GM21723 (cell line): ENCODE data around the gene PLAC1.

ENCODE experiments used
- ATAC-seq: cut with Tn5 transposase; IDR thresholded peaks from one replicate; pipeline ENCODE4 v1.9.1; 2021; ENCODE audit warnings: mild to moderate bottlenecking, moderate library complexity; ENCODE audit not compliant: unreplicated experiment

The PLAC1 gene

GRCh38 chrX:134544513-134545151 is 113.6 kb downstream of the PLAC1 start:
- ATAC-seq = no peak

GRCh38 chrX:134544135-134544512 is 114.1 kb downstream of the PLAC1 start:
- ATAC-seq = no peak

GRCh38 chrX:134543288-134543687 is 115.0 kb downstream of the PLAC1 start:
- ATAC-seq = no peak

DNA sequence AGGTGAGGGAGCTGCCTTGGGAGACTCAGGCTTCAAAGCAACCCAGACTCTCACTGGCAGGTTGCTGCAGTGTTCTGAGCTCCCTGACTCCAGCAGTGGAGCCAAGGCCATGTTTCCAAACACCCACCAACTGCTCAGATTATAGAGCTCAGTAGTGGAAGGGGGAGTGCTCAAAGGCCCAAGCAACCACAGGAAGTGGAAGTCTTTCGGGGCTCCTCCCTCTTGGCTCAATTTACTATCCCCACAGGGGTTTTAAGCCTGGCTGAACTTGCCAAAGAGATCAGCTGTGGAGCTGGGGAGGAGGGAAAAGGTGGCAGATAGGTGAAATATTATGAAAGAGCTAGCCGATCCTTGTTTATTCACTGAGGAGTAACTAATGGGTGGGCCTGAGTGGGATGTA is 115.8 kb downstream of the PLAC1 start:
- no peak for ATAC-seq

DNA sequence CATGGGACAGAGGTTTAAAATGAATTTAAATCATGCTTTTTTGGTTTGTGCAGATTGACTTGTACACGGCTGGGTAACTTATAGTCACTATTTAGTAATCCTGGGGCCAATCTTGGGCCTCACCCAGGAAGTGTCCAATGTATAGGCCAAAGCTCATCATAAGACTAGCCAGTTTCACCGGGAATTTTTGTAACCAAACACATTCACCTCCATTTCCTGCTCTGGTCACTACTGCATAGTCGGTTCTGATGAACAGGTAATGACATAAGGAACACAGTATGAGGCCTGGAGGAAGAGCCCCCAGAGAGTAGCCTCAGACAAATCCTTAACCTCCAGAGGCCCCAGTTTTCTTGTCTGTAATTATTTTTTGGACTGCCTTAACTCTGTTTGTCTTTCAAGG is 116.4 kb downstream of the PLAC1 start:
- ATAC-seq = no peak

- ATAC-seq = no peak
Measured at GRCh38 chrX:134538316-134538715, 120.0 kb downstream of the PLAC1 start.

DNA sequence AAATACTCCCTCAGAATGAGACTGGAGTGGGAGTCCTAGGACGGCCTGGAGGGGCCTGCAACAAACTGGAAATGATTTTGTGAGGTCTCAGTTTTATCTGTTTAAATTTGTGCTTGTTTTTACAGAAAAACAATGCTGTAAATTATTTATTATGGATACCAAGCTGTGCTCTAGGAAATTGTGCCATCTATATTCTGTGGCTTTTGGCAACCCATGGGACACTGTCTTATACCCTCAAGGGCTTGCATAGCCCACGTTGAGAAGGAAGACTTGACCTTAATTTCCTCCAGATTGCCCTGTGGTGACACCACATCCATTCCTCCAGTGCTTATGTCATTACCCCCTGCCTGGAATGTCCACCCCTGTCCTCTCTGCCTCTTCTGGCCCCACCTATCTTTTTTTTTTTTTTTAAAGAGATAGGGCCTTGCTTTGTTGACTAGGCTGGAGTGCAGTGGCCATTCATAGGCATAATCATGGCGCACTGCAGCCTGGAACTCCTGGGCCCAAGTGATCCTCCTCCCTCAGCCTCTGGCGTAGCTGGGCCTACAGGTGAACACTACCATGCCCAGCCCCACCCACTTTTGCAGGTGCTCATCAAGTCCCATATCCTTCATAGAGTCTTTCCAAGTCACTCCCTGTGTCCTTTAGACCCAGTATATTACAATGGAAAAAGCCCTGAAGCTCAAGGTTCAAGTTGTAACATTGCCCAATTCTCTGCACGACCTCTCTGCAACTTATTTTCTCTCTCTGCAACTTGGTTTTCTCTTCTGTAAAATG is 120.9 kb downstream of the PLAC1 start:
- ATAC-seq = no peak

DNA sequence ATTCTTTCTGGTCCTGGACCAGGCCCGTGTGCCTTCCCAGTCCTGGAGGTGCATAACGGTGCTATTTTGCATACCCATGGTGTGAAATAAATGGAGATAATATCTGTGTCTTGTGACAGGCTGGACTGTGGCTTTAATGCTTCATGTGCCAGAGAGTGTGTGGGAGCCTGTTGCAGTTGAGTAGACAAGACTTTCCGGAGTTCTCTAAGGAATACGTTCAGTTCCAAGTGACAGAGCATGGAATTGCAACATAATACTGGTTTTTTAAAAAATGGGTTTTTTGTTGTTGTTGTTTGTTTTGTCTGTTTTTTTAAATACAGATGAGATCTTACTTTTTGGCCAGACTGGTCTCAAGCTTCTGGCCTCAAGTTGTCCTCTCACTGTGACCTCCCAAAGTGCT is 124.3 kb downstream of the PLAC1 start:
- ATAC-seq = no peak

DNA sequence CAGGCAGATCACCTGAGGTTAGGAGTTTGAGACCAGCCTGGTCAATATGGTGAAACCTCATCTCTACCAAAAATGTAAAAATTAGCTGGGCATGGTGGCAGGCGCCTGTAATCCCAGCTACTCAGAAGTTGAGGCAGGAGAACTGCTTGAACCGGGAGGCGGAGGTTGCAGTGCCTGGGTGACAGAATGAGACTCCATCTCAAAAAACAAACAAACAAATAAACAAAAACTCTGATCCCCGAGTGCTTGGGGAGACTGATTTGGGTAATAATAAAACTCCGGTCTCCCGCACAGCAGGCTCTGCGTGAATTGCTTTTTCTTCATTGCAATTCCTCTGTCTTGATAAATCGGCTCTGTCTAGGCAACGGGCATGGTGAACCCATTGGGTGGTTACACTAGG is 124.9 kb downstream of the PLAC1 start:
- no peak for ATAC-seq

DNA sequence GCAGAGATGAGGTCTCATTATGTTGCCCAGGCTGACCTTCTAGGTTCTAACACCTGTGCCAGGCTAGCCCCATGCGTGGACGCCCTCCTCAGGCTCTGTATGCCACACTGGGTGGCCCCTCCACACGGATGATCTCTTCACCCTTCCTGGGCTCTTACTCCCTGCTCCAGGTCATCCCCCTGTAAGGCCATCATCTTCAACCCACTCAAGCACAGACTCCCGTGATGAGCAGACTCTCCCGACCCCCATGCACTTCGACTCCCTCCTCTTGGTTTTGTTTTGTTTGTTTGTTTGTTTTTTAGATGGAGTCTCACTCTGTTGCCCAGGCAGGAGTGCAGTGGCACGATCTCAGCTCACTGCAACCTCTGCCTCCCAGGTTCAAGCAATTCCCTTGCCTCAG is 127.4 kb downstream of the PLAC1 start:
- ATAC-seq = no peak

DNA sequence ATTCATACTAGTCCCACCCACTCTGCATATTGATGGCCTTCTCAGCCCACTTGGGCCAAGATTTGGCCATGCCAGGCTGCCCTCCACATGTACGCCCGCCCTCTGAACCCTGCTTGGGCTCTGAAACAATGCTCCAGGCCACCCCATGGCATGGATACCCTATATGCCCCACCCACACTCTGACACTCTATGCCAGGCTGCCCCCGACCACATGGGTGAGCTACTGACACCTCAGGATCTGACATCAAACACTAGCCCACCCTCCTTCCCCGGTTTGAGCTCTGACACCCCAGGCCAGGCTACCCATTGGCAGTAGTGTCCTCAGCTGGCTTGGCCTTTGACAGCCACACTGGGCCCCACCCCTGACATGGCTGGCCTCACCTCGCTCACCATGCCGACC is 128.8 kb downstream of the PLAC1 start:
- ATAC-seq = no peak

- peak; percentile 60 for ATAC-seq
Measured at GRCh38 chrX:134528960-134529359, 129.3 kb downstream of the PLAC1 start.

DNA sequence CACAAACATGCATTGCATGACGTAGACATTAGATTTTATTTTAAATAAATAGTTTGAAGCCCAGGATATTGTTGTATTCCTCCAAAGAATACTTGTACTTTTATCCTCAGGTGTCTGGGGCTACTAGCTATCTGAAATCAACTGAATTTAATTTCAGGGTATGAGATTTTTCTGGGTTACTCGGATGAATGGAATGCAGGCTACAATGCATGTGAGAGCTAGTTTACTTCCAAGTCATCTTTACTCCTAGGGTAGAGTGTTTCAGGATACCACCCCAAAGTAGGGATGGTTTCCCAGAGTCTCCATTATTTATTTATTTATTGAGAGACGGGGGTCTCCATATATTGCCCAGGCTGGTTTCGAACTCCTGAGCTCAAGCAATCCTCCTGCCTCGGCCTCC is 131.9 kb downstream of the PLAC1 start:
- no peak for ATAC-seq

DNA sequence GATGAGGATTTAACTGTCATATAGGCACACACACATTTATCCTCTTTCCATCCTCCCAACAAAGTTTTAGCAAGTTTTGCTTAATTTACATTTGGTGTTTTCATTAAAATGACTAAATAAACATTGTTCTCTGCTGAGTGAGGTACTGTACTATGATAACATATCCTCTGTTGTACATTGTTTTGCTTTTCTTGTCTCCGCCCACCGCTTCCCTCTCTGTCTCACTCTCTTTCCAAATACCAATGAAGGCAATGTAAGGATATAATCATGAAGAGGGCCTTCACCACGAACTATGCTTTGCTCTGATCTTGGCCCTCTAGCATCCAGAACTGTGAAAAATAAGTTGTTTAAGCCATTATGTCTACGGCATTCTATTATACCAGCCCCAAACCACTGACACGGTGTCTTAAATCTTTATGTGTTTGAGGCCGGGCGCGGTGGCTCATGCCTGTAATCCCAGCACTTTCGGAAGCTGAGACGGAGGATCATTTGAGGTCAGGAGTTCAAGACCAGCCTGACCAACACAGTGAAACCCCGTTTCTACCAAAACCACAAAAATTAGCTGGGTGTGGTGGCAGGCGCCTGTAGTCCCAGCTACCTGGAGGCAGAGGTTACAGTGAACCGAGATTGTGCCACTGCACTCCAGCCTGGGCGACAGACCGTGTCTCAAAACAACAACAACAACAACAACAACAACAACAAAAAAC is 133.0 kb downstream of the PLAC1 start:
- no peak for ATAC-seq

DNA sequence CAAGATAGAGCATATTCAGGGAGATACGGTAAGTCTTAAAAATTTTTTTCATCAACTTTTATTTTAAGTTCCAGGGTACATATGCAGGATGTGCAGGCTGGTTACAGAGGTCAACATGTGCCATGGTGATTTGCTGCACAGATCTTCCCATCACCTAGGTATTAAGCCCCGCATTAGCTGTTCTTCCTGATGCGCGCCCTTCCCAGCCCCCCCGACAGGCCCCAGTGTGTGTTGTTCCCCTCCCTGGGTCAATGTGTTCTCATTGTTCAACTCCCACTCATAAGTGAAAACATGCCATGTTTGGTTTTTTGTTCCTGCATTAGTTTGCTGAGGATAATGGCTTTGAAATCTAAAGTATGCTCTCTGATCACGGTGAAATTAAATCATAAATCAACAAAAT is 134.1 kb downstream of the PLAC1 start:
- ATAC-seq = no peak

DNA sequence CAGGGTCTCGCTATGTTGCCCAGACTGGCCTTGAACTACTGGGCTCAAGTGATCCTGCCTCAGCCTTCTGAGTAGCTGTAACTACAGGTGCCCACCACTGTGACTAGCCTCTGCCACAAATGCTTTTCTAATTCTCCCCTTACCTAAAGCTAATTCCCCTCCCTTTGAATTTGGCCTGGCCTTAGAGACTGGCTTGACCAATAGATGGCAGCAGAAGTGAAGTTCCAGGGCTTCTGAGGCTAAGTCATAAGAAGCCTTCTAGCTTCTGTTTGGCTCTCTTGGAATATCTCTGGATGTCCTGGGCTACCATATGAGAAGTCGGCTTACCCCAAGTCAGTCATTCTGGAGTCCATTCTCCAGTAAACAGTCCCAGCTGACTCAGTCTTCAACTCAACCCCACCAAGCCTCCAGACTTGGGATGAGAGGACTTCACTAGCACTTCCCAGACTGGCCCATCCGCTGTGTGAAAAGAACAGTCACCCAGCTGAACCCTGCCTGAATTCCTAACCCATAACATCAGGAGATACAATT is 137.3 kb downstream of the PLAC1 start:
- ATAC-seq = no peak
